GM19467 (cell line): Measurements from ENCODE around the gene UBE2D2.

ENCODE experiments used
- ATAC-seq: cut with Tn5 transposase; IDR thresholded peaks from one replicate; pipeline ENCODE4 v1.9.1; 2021; ENCODE audit warnings: mild to moderate bottlenecking, moderate library complexity; ENCODE audit not compliant: unreplicated experiment

Gene UBE2D2

DNA sequence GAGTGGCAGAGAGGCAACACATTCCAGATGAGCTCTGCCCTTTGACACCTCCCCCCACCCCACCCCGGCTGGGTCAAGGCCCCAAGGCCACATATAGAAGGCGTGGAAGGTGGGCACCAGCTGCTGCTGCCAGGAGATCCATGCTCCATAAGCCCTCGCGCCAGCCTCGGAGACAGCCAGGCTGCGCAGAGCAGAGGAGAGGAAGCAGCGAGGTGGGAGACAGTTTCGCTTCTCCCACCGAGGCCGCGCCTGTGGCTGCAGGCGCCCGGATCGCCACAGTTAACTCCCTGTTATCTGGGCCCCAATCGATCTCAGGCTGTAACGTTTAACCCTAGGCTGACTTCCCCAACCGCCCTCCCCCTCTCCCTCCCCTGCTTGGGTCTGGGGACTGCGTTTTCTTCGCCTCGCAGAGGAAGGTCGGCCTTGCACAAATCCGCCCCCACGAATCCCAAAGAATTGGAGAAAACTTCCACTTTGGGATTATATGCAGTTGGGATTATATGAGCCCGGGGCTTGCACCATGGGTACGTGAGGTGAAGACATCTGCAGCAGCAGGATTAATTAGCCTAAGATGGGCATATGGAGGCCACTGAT, 85.9 kb downstream of the UBE2D2 start:
- ATAC-seq: no peak

DNA sequence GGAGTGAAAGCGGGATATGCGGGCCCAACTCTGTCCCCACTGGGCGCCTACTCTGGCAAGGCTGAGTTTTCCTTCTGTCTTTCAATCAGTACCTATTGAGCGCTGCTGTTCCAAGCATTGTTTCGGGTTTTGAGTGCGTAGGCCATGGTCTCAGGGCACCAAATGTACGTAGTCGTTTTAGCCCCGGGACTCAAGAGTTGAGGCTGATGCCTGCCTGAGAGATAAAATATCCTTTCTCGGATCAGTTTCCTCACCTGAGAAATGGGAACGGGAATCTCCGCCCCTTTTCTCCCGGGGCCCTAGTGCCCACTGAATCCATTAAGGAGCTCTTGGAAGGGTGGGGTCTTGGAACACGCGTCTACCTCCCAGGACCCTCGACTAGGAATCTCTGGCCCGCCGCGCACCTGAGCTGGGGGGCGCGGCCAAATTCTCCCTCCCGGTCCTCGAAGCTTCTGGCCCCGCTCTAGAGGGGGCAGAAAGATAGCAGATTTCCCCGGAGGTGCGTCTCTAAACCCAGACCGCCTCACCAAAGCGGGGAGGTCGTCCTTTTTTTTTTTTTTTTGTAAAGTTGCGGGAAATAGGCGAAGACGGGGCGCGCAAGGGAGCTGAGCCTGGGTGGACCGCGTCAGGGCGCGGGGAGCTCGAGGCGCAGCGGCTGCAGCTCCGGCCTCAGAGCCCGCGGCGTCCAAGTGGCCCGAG, 86.5 kb downstream of the UBE2D2 start:
- no peak for ATAC-seq

DNA sequence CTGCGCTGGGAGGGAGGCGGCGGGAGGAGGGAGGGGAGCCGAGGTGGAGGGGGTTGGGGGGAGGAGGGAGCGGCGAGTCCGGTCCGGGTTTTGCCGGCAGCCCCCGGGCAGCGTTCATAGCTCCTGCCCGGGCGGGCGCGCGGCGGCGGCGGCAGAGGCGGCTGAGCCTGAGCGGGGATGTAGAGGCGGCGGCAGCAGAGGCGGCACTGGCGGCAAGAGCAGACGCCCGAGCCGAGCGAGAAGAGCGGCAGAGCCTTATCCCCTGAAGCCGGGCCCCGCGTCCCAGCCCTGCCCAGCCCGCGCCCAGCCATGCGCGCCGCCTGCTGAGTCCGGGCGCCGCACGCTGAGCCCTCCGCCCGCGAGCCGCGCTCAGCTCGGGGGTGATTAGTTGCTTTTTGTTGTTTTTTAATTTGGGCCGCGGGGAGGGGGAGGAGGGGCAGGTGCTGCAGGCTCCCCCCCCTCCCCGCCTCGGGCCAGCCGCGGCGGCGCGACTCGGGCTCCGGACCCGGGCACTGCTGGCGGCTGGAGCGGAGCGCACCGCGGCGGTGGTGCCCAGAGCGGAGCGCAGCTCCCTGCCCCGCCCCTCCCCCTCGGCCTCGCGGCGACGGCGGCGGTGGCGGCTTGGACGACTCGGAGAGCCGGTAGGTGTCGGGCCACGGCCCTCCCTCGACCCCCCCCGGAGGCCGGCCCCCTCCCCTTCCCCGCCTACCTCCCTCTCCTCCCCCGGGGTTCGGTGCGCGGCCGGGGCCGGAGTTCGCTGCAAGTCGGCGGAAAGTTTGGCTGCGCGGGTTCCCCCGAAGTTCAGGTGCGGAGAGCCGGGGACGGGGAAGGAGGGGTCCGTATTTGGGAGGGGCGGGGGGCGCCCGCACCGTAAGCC, 87.3 kb downstream of the UBE2D2 start, which contains the start of gene CXXC5:
TSS of gene CXXC5 (plus strand) at position 145 of the 877 bp plus-strand sequence. CDS start 32,175 bp downstream, outside the sequence.
- no peak for ATAC-seq

DNA sequence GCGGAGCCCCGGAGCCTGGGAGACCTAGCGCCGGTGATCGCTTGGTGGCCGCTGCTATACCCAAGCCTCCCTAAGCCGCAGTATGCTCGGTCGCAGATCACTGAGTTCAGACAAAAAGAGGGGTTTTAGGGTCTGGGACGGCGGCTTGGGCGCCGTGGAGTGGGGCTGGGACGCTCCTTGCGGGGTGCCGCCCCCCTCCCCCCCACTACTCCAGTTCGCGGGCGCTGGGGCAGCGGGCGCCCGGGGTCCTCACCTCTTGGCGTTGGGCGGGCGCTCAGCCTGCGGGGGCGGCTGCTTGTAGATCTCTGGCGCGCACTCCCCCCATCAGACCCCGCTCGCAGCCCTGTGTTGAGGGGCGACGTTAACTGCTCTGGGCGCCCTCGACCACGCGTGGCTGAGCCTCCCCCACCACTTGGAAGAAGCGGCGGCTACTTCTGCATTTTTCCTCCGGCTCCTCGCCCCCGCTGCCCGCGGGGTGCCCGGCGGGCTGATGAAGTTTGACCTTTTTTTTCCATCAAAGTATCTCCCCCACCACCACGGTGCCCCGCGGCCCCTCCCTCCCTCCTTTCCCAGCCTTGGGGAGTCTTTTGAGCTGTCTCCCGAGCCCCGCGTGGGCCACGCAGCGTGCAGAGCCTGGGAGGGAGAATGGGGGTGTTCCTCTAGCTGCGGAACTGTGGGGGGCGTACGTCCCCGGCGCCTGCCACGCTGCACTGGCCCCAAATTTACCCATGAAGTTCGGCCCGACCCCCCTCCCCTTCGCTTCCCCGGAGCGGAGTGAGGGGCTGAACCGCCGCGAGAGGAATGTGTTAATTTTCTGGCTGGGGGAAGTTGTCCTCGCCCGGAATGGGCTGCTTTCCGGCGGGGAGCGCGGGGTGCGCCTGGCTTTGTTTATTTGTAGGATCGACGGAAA, 88.2 kb downstream of the UBE2D2 start:
- ATAC-seq: no peak

DNA sequence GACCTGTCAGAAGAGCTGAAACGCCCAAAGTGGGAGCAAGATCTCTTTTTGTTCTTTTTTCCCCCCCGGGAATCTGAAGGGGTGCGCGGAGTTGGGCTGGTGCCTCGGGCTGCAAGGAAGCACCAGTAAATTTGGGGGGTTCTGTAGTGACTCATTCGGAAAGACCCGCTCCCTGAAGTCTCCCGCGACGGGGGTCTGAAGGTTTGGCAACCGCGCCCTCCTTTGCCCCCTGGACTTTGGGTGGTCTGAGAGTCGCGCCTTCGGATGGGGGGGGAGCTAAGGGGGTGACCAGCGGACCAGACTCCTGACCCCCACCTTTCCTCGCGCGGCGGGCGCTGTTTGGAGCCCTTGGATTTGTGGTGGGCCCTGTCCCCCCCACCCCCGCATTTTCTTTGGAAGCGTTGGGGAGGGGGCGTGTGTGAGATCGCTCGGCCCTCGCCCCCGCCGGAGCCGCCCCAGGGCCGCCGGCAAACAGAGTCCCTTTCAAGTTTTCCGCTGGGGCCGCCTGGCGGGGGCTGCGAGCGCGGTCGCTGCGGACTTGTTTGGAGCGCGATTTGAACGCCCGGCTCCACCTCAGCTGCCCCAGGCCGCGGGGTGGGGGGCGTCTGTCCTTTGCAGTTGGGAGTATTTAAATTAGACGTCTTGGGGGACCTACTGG, 89.0 kb downstream of the UBE2D2 start:
- ATAC-seq: no peak

DNA sequence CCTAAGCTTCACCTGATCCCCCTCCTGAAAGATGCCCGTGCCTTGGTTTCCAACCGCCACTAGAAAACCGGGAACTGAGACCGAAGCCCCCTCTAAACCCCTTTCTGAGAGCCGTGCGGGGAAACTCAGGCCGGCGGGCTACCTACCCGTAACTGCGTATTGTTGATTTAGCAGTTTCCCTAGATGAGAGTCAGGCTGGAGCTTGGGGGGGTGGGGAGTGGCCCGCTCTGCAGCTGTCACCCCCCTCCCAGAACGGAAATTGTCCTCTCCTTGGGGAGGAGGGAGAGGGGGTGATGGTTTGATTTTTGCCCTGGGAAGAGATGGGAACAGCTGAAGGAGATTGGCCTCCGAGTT, 89.5 kb downstream of the UBE2D2 start:
- no peak for ATAC-seq

DNA sequence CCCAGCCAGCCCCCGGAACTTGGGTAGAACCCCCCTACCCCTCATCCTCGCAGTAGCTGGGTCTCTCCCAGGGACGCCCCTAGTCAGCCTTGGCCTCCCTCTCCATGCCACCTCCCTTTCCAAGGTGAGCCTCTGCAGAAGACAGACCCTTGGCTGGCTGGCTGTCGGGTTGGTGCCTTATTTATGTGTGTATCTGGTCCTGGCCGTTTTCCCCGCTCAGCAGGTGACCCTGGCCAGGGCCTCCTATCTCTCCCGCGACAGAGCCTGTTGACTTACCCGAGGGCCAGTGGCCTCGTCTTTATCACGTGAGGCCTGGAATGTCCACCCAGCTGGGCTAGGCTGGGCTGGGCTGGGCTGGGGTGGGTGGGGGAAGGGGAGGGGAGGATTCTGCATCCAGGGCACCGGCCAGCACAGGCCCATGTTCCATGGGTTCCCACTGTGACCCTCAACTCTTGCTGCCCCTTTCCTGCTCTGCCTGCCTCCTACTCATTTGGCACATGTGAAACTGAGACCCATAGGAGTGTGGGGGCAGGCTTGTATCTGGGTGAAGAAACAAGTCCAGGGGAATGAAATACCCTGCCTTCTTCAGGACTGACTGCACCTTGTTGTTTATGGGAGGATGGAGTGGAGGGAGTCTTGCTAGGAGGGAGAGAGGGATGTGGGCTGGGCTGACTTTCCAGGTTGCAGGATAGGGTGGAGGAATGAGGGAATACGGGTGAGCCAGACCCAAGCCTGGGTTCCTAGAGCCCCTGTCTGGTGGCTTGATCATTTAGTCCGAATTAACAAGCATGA, 90.1 kb downstream of the UBE2D2 start:
- ATAC-seq: no peak

DNA sequence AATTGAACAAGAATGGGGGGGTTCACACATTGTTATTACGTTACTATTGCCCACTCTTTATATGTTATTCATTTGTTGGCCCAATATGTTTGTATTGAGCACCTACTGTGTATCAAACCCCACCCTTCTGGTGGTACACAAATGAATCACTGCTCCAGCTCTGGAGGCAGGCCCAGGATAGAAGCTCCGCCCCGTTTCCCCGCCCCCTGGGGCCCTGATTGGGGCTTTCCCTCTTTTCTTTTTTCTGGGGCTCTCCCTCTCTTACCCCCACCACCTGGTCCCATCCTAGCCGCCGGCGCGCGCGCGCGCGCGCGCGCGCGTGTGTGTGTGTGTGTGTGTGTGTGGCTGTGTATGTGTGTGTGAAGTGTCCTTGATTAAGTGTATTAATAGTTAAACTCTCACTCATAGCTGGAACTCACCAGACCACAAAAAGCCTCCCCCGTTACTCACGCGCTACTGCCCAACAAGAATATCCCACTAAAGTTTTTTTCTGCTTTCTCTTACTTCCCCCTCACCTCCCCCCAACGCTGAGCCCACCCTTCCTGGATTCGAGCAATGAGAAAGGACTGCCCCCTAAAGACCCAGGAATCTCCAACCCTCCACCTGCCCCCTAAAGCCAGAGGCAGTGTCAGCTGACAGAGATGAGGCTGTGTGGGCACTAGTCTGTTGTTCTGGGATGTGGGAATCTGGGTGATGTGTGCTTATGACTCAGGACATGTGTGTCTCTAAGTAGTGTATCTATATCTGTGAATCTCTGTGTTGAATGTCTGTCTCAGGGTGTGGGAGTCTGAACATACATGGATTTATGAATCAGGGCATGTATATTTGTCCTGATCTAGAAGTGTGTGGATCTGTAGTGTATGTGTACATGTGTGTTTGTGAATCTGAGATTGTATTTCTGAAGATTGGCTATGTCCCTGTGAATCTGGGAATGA, 91.0 kb downstream of the UBE2D2 start:
- peak; percentile 49 for ATAC-seq

DNA sequence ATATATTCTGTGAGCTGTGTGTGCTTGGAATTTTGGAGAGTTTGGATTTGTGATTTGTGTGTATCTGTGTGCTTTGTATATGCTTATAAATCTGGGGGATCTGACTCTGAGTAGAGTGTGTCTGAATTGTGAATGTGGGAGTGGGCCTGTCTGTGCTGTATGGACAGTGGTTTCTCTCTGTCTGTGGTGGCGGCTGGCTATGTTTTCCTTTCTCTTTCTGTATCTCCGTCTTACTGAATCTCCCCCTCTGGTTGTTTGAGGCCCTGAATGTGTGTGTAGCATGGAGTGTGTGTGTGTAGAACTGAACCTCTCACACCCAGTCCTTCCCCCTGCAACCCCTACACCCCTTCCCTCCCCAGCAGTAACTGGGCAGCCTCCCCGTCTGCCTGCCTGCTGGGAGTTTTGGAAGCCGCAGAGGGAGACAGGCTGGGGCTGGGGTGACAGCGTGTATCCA, 91.7 kb downstream of the UBE2D2 start:
- ATAC-seq: peak; percentile 24

DNA sequence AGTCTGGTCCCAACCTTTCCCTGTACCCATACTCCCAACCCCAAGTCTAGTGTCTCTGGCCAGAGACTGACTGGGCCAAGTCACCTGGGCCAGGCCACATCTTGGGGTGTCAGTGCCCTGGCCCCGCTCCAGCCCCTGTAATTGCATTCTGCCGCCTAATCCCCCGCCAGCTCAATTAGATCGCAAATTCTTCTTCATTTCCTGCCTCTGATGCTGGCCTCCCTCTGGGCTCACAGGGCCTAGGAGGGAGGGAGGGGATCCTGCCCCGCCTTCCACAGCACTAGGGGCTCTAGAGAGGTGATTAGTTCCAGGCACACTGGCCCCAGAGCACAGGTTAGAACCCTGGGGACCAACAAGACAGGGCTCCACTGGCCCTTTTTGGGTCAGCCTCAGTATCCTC, 92.5 kb downstream of the UBE2D2 start:
- ATAC-seq: no peak

DNA sequence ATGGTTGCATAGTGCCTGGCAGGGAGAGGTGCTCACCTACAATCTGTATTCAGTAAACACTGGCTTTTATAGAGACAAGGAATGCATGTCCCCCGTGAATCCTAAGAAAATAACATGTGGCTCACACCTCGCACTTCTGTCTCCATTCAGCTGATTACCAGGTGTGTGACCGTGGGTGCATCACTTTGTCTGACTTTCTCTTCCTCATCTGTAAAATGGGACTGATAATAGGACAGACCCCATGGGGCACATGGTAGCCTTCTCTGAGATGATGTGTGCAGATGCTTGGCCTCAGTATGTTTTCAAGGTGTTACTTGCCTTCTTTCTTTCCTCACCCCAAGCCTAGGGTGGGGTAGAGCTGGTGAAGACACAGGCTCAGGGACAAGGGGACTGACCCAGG, 93.3 kb downstream of the UBE2D2 start:
- ATAC-seq: no peak

DNA sequence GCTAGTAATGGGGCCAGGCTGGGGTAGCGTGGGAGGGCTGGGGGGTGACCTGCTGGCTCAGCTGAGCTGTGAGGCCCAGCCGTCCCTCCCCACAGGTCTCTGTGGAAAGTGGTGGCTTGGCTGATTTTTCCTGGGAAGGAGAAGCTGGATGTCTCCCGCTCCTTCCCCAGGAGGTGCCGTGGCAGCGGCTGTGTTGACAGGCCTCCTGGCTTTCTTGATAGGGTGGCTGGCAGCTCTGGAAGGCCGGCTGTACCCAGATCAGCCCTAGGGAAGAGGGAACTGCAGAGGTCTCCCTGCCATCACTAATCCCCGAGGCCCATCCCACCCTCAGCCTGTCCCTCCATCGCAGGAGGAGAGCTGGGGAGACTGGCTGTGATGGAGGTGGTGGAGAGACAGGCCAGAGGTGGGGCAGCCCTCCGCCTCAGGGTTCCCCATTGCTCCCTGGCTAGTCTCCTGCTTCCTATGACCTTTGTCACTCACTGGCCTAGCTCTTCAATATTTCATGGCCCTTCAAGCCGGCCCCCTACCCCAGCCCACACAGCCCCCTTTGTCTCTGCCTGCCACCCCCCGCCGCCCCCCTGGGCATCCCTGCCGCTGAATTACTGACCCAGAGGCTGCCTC, 93.8 kb downstream of the UBE2D2 start:
- no peak for ATAC-seq

DNA sequence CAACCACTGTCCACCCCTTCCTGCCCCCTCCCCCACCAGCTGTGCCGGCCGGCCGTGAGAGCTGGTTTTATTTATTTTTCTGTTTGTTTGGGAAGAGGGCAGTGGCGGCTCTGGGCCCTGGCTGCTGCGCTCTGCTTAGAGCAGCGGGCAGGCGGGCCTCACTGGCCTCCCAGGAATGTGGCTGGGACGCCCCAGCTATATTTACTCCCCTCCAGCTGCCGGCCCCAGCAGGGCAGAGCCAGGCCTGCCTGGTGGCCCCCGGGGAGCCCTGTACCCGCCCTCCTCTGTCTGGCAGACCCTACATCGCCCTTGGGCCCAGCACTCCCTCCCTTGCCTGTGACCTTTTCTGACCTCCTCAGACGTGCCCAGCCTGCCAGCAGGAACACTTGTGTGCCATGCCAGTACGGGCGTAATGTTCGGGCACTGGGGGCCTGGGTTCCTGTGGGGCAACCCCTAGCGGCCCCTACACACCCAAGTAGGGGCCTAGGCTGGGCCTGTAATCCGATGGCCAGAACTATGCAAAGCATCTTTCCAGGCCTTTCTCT, 94.7 kb downstream of the UBE2D2 start:
- ATAC-seq: no peak

DNA sequence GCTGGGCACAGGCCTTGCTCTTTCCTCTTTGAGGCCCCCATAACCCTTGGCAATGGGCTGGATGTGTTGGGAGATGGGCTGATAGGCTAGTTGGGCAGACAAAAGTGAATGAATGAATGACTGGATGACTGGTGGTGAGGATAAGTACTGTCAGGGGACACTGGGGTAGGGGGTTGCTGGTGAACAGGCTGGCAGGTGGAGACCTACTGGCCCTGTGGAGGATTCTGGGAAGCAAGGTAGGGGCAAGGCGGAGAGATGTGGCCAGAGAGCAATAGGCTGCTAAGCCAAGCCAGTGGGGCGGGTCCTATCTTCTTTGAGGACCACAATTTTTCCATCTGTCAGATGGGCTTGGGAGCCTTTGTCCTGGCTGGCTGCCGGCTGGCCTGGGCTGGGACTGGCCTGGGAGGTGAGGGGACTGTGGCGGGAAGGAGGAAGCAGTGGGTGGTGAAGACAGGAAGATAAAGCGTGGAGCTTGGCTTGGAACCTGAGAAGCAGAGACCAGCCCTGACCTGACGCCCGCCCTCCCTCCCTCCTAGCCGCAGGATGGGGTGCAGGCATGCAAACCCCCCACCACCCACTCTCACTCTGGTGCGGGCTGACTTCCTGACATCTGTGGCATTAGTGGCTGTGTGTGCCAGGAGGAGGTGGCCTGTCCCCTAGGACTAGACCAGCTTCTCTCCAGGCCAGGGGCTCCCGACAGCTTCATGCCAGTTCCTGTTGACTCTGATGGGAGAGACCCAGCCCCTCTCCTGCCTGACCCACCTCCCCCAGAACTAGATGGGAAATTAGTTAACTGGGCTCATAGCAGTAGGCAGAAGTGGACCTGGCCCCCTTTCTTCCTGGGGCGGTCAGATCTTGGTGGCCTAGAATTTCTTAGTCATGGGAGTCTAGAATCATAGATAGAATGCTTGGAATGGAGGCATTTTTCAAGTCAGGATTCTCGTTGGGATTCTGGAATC, 96.5 kb downstream of the UBE2D2 start:
- ATAC-seq: no peak

DNA sequence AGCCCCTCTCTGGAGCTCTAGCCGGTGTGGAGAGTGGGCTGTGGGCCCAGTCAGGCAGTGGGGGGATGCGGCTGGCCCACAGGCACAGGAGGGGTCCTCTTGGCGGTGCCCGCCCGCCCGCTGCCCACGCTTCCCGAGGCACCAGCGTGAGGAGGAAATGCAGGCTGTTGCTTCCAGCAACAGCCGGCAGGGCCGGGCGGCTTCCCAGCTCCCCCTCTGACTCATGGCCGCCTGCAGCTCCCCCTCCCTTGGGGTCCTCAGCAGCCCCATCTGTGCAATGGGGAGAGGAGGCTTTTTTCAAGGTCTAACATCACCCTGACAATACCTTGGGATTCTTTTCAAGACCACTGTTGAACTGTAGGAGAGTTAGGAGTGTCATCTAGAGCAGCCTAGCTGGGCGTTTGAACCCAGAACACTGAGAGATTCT, 97.4 kb downstream of the UBE2D2 start:
- no peak for ATAC-seq

DNA sequence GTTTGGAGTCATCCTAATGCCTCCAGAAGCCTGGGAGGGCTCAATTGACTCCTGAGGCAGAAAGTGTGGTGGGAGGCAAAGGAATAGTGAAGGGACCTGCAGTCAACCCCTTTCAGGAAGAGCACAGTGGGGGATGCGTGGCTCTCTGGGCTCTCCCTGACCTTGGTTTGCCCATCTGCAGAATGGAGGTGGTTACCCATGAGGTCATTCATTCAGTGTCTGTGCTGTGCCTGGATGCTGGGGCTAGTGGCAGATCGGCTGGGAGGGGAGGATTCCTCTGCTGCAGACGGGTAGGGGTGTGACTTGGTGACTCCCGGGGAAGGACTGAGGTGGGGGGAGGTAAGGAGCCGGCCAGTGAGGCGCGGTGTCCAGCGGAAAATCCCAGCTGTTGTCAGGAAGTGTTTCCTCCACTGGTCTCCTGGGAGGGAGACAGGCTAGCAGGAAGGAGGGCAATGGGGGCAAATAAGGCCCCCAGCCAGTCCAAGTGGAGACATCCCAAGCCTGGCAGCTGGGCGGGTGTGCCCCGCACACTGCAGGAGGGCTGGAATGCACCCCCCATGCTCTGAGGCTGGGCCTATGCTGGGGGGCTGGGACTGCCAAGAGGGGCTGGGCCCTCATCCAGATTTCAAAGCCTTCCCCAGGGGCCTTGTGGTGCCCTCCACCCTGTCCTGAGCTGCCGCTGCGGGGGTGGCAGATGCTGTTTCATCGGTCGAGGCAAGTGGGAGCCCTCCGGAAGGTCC, 98.0 kb downstream of the UBE2D2 start:
- no peak for ATAC-seq
